Calu3 (cell line): ENCODE data around the gene CCDC159. TPM values are rescaled to one million over a fixed set of nuclear protein-coding genes. Genes with fewer than 3 reads are reported as not detected.

ENCODE experiments used
- BruUV-seq: library from RNA; stranded (reverse); fragments of 400-500 nt; replicated peaks from 2 replicates; lab custom pipeline; 2021; lab: Mats Ljungman, UMichigan
- CTCF ChIA-PET: fragments of 300-600 bp; sonication (Branson Sonifier 250); formaldehyde crosslinking; loops from one replicate; lab custom pipeline; 2022; ENCODE audit warnings: antibody characterized with exemption; lab: Charles Lee
- DNase-seq: peaks from one replicate; pipeline ENCODE4 v3.0.0; 2022
- H3K27ac Mint-ChIP-seq: one replicate; pipeline ENCODE4 v1.8.0; 2022; ENCODE audit warnings: mixed read lengths; ENCODE audit not compliant: unreplicated experiment
- H3K27me3 Mint-ChIP-seq: one replicate; pipeline ENCODE4 v1.8.0; 2022; ENCODE audit warnings: mixed read lengths; ENCODE audit not compliant: unreplicated experiment
- H3K36me3 Mint-ChIP-seq: one replicate; pipeline ENCODE4 v1.8.0; 2022; ENCODE audit warnings: mild to moderate bottlenecking, moderate library complexity, mixed read lengths; ENCODE audit not compliant: insufficient read depth, unreplicated experiment
- H3K4me1 Mint-ChIP-seq: one replicate; pipeline ENCODE4 v1.8.0; 2022; ENCODE audit warnings: mild to moderate bottlenecking, low read depth, mixed read lengths; ENCODE audit not compliant: unreplicated experiment
- H3K4me3 Mint-ChIP-seq: one replicate; pipeline ENCODE4 v1.8.0; 2022; ENCODE audit warnings: mild to moderate bottlenecking, low read depth, moderate library complexity, mixed read lengths; ENCODE audit not compliant: unreplicated experiment
- H3K9me3 Mint-ChIP-seq: one replicate; pipeline ENCODE4 v1.8.0; 2022; ENCODE audit warnings: low read depth, mixed read lengths; ENCODE audit not compliant: unreplicated experiment
- CTCF ChIP-seq: fragments of 200-600 bp; IDR thresholded peaks from one replicate; pipeline ENCODE4 v1.8.0; 2022; ENCODE audit warnings: antibody characterized with exemption; ENCODE audit not compliant: unreplicated experiment
- intact Hi-C: fragments of 100-400 bp; cut with micrococcal nuclease; formaldehyde crosslinking; loops from one replicate; pipeline ENCODE4 v1.10.0; 2022; ENCODE audit not compliant: unreplicated experiment
- total RNA-seq: library from RNA; stranded (reverse); gene quantifications from 2 replicates; pipeline ENCODE4 v1.2.3, GENCODE V29; 2022

The CCDC159 gene
- total RNA-seq, 1 experiment from 2014 or later, result 11.8 TPM

GRCh38 chr19:11365557-11366117, 19.3 kb downstream of the CCDC159 start:
- TF ChIP-seq CTCF, result no peak

GRCh38 chr19:11367528-11367927, 21.2 kb downstream of the CCDC159 start:
- H3K4me1 Mint-ChIP-seq, result no peaks in the 10 kb centered on the region
- H3K36me3 Mint-ChIP-seq, result peaks cover under 1% of the 10 kb centered on the region
- no peaks in the 10 kb centered on the region for H3K27me3 Mint-ChIP-seq
- intact Hi-C loops, result no loop called here
- no peak for DNase-seq
- H3K27ac Mint-ChIP-seq, result no peak overlapping the region
- H3K4me3 Mint-ChIP-seq, result no peak overlapping the region
- no peaks in the 10 kb centered on the region for H3K9me3 Mint-ChIP-seq
- no peak for TF ChIP-seq CTCF
- no TSS peak for BruUV-seq
- CTCF ChIA-PET, result no interaction called here

More at GRCh38 chr19:11365557-11366117, 19.3 kb downstream of the CCDC159 start:
- Mint-ChIP-seq H3K4me1 (no peaks in the 10 kb centered on the region), H3K9me3 (no peaks in the 10 kb centered on the region), H3K27ac (no peak overlapping the region), H3K36me3 (peaks cover 11% of the 10 kb centered on the region), H3K4me3 (no peak overlapping the region), H3K27me3 (no peaks in the 10 kb centered on the region)
- BruUV-seq, result no TSS peak
- intact Hi-C loops, result no loop called here
- DNase-seq, result no peak
- CTCF ChIA-PET, result interaction anchor here (0.7 kb wide), 1 partner anchor 10 kb away, joined by 3 read pairs; no protein-coding TSS in a partner anchor

- no peak for TF ChIP-seq CTCF
- H3K27ac Mint-ChIP-seq, result no peak overlapping the region
- no peaks in the 10 kb centered on the region for H3K9me3 Mint-ChIP-seq
- no TSS peak for BruUV-seq
- no peaks in the 10 kb centered on the region for H3K27me3 Mint-ChIP-seq
- intact Hi-C loops, result loop anchor here (10.0 kb wide), 1 partner anchor 46 kb away; no protein-coding TSS in a partner anchor
- no peaks in the 10 kb centered on the region for H3K36me3 Mint-ChIP-seq
- CTCF ChIA-PET, result no interaction called here
- no peak for DNase-seq
- H3K4me1 Mint-ChIP-seq, result no peaks in the 10 kb centered on the region
- H3K4me3 Mint-ChIP-seq, result no peak overlapping the region
Measured at GRCh38 chr19:11370744-11371143, 24.4 kb downstream of the CCDC159 start.

DNA sequence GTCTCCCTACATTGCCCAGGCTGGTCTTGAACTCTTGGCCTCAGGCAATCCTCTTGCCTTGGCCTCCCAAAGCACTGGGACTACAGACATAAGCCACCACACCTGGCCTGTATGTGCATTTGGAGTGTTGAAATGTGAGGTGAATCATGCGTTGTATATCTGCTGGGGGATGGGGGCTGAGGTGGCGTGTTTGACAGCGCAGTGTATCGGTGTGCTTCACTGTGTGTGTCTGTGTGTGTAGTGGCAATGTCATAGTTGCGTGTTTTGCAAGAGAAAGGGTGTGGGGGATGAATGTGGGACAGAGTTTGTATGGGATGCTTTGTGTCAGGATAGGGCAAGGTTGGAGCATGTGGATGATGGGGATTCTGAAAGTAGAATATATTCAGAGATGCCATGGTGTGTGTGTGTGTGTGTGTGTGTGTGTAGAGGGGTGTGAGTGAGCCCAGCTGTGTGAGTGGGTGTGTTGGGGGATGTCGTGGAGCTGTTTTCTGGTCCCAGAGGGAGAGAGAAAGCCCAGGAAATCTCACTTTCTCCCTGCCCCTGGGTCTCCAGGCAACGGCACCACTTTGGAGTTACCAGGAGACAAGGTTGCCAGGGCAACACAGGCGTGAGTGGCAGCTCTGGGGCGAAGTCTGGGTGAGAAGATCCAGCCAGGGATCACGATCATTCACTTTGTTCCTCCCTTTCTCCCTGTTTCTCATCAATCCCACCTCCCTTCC, 27.0 kb downstream of the CCDC159 start:
- no peak for DNase-seq
- CTCF ChIA-PET, result no interaction called here

More for the DNA sequence above, 27.0 kb downstream of the CCDC159 start:
- no peak overlapping the region for H3K4me3 Mint-ChIP-seq
- no TSS peak for BruUV-seq
- H3K4me1 Mint-ChIP-seq, result peaks cover 9% of the 10 kb centered on the region
- H3K9me3 Mint-ChIP-seq, result no peaks in the 10 kb centered on the region
- no peaks in the 10 kb centered on the region for H3K27me3 Mint-ChIP-seq
- TF ChIP-seq CTCF, result no peak
- intact Hi-C loops, result loop anchor here (10.0 kb wide), 1 partner anchor 49 kb away; no protein-coding TSS in a partner anchor
- H3K27ac Mint-ChIP-seq, result no peak overlapping the region
- peaks cover 5% of the 10 kb centered on the region for H3K36me3 Mint-ChIP-seq
